Measurements from ENCODE around the gene ANO10.

DNA sequence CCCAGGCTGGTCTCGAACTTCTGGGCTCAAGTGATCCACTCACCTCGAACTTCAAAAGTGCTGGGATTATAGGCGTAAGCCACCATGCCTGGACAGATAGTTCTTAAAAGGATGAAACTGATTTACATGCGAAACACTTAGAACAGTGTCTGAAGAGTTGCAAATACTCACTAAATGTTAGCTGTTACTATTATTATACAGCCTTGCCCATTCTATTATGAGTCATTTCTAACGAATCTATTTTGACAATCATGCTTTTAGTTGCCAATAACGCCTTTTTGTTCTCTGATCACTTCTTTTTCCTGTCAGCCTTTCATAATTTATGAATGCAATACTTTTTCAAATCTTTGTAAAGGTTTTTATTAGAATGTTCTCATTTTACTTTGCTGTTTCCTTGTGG lies 222.8 kb downstream of the ANO10 start:
- TF ChIP-seq, protein P1, sequence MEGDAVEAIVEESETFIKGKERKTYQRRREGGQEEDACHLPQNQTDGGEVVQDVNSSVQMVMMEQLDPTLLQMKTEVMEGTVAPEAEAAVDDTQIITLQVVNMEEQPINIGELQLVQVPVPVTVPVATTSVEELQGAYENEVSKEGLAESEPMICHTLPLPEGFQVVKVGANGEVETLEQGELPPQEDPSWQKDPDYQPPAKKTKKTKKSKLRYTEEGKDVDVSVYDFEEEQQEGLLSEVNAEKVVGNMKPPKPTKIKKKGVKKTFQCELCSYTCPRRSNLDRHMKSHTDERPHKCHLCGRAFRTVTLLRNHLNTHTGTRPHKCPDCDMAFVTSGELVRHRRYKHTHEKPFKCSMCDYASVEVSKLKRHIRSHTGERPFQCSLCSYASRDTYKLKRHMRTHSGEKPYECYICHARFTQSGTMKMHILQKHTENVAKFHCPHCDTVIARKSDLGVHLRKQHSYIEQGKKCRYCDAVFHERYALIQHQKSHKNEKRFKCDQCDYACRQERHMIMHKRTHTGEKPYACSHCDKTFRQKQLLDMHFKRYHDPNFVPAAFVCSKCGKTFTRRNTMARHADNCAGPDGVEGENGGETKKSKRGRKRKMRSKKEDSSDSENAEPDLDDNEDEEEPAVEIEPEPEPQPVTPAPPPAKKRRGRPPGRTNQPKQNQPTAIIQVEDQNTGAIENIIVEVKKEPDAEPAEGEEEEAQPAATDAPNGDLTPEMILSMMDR (IDR thresholded peaks at IDR 0.05) = no peak
- TF ChIP-seq POLR2A (IDR thresholded peaks at IDR 0.05) = no peak
